Measurements from ENCODE around the gene NRIP1.

GRCh38 chr21:15061279-15061678 is 3.5 kb downstream of the NRIP1 start:
- TF ChIP-seq POLR2A (IDR thresholded peaks at IDR 0.05; ENCODE audit: low read depth, low read length) (no peak), POLR2AphosphoS5 (IDR thresholded peaks at IDR 0.05; ENCODE audit: low read depth, low read length) (no peak), TAF1 (IDR thresholded peaks at IDR 0.05; ENCODE audit: borderline replicate concordance, low read depth, low read length) (no peak)

Measured in GM12892 (cell line).